ENCODE results near the gene DNAJC19.
A peak's percentile ranks its signal among the peaks of the same experiment; 100 is the strongest.
"Not testable (repeated sequence)": the region's sequence is repeated elsewhere in the genome, so short reads cannot be mapped to it uniquely, and the experiment has no call there.

The DNAJC19 gene

DNA sequence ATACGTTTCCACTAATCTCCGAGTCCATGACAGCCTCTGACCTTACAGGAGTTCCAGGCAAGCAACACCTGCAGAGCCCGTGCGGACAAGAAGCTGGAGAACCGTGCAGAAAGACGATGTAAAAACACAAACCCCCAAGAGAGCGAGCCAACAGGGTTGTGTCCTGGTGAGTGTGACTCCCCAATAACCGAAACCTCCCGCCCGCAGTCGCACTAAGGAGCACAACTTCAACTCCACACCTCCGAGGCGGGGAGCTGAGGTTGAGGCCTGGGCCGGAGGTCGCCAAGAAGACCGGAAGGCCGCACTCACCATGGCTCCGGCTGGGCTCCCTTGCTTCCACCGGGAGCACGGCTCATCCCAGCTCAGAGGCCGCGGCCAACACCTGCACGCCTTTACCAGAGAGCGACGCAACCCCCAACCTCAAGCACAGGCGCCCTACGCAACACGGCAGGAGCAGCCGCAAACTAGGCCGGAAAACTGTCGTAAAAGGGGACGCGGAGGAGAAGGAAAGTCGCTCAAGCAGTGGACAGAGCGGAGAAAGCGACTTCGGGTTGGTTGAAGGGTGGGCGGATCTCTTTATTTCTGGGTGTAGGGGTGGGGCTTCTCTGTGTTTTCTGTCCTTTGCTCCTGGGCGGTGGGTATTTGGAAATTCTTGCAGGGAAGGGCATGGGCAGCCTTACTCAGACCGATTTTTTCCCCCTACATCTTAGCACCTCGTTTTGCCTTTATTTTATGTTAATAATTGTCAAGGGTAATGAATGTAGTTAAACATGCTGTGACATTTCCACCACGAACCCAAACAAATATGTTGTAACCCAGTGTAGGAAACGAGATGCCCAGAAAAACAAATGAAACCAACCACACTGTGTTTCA lies at the start of gene DNAJC19:
DNAJC19 (minus strand) TSS at position 446 of the 873 bp plus-strand sequence; CDS start at position 312, 134 bp downstream.
- peak; percentile 75 to 85 for DNase-seq (ENCODE audit: low read depth in 2 of 2)

DNA sequence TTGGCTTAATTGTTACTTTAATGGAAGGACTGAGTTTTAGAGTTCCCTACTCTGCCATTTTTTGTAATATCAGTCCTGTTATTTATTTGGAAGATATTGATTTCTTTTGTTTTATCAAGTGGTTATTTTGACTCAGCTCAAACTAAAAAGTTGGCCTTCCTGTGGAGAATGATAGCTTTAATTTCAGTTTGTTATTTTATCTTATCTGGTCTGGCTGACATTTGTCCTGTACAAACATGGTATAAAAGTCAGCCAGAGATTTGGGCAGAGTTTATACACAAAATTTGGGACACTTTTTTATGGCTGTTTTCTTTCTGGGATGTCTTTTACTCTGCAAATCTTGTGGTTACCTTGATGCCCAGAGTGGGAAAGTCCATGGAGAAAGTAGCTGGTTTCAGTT lies 41.4 kb upstream of the DNAJC19 start:
- no peak for DNase-seq (ENCODE audit: low read depth in 2 of 2)

DNA sequence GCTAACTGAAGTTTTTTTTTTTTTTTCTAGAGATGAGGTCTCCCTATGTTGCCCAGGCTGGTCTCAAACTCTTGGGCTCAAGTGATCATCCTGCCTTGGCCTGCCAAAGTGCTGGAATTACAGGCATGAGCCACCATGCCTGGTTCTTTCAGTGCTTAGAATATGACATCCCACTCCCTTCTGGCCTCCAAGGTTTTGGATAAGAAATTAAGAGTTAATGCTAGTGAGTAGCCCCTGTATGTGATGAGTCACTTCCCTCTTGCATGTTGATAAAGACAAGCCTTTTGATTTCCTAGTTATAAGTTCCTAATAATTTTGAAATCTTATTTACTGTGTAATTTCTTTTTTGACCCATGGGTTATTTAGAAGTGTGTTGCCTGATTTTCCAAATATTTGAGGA lies 35.7 kb upstream of the DNAJC19 start:
- no peak for DNase-seq (ENCODE audit: low read depth in 2 of 2)

DNA sequence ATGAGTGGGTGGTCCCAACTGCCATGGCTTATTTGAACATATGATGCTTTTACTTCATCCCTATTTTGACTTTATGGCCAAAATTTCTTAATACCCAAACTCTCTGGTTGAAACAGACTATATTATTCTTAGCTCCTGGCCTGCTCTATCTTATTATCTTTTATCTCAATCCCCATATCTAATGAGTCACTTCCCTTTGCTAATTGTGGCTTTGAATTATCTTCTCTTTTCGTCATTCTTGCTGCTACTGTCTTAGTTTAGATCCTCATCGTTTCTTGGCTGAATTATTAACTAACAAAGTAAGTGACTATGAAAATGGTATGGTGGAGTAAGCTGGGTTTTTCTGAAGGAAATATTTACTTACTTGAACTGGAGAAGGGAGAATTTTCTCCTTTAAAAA lies 28.2 kb upstream of the DNAJC19 start:
- DNase-seq (ENCODE audit: low read depth in 2 of 2) = no peak

DNA sequence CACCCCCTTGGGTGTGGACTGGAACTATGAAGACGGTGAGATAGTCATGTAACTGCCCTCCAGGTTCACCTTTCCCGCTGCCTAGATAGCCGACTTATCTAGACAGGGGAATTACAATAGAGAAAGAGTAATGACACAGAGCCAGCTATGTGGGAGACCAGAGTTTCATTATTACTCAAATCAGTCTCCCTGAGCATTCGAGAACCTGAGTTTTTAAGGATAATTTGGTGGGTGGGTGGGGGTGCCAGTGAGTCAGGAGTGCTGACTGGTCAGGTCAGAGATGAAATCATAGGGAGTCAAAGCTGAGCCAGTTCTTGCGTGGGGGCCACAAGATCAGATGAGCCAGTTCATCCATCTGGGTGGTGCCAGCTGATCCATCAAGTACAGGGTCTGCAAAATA lies 19.7 kb upstream of the DNAJC19 start:
- no peak for DNase-seq (ENCODE audit: low read depth in 2 of 2)

DNA sequence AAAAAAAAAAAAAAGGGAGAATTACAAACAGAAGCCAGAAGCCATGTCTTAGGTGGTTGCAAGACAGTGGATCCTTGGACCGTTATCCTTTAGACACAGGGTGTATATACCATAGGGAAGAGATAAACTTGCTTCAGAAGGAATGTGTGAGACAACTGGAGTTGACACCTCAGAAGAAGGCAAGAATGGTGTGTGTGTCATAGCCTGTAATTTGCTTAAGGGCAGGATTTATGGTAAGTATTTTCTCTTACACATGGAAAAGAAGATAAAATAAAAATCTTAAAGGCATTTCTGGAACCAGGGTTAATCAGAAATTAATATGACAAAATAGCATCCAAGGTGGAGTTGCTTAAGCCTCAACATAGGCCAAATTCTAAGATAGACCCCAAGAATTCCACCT lies 19.3 kb upstream of the DNAJC19 start:
- no peak for DNase-seq (ENCODE audit: low read depth in 2 of 2)

DNA sequence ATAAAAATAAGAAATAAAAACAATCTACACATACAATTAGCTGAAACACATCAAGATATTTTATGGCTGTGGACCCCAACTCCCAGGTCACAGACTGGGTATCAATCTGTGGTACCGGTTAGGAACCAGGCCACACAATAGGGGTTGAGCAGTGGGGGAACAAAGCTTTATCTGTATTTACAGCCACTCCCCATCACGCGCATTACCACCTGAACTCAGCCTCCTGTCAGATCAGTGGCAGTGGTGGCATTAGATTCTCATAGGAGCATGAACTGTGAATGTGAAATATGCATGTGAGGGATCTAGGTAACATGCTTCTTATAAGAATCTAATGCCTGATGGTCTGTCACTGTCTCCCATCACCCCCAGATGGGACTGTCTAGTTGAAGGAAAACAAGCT lies 17.7 kb upstream of the DNAJC19 start:
- DNase-seq (ENCODE audit: low read depth in 2 of 2) = no peak

DNA sequence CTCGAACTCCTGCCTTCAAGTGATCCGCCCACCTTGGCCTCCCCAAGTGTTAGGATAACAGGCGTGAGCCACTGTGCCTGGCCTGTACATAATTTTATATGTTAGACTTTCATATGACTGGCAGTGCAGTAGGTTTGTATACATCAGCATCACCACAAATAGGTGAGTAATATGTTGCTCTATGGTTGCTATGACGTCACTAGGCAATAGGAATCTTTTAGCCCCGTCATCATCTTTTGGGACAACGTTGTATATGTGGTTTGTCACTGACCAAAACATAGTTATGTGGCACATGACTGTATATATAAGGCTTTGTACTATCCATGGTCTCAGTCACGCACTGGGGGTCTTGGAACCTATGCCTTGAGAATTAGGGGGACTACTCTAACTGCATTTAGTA lies 17.0 kb upstream of the DNAJC19 start:
- no peak for DNase-seq (ENCODE audit: low read depth in 2 of 2)

DNA sequence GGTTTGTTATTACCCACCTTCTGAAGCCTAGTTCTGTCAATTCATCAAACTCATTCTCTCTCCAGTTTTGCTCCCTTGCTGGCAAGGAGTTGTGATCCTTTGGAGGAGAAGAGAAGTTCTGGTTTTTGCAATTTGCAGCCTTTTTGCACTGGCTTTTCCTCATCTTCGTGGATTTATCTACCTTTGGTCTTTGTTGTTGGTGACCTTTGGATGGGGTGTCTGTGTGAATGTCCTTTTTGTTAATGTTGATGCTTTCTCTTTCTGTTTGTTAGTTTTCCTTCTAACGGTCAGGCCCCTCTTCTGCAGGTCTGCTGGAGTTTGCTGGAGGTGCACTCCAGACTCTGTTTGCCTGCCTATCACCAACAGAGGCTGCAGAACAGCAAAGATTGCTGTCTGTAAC lies 13.9 kb upstream of the DNAJC19 start:
- DNase-seq (ENCODE audit: low read depth in 2 of 2) = not testable (repeated sequence)

DNA sequence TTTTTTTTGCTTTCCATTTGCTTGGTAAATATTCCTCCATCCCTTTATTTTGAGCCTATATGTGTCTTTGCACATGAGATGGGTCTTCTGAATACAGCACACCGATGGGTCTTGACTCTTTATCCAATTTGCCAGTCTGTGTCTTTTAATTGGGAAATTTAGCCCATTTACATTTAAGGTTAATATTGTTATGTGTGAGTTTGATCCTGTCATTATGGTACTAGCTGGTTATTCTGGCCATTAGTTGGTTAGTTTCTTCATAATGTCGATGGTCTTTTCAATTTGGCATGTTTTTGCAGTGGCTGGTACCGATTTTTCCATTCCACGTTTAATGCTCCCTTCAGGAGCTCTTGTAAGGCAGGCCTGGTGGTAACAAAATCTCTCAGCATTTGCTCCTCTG lies 12.8 kb upstream of the DNAJC19 start:
- DNase-seq (ENCODE audit: low read depth in 2 of 2) = not testable (repeated sequence)

DNA sequence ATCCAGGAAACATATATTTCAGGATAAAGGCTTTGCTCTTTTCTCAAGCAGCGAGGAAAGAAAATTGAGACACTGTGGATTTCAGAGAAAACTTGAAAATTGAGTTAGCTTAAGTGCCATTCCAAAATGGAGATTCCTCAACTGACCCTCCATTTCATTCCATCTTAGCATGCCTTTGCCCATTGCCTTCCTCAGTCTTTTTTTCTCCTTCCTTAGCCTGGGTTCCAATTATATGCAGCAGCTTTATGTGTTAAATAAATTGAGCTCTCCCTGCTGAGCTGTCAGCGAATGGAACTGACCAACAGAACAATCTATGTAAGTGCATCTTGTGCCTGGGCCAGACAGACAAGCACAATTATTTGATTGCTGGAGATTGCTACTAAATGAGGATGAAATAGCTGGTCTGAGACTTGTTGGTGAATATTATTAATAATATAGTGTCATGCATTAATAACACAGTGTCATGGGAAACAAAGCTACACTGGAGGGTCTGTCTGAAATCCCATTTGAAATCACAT lies 6.9 kb upstream of the DNAJC19 start:
- no peak for DNase-seq (ENCODE audit: low read depth in 2 of 2)

DNA sequence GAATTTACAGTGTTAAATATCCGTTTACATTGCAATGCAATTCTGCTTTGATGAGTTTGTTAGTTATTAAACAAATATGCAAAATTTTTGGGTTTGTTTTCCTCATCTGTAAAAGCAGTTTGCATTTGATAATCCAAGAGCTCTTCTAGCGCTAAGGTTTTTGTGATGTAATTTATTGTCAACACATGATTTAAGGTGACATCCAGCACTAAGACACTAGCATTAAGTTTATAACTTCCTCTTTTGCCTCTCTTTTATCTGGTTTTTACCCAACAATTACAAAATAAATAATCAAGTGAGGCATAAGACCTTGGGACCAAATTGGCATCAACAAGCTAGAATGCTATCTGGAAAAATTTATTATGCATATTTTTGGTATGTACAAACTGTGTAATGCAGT lies 969 bp upstream of the DNAJC19 start:
- DNase-seq (ENCODE audit: low read depth in 2 of 2) = no peak

DNA sequence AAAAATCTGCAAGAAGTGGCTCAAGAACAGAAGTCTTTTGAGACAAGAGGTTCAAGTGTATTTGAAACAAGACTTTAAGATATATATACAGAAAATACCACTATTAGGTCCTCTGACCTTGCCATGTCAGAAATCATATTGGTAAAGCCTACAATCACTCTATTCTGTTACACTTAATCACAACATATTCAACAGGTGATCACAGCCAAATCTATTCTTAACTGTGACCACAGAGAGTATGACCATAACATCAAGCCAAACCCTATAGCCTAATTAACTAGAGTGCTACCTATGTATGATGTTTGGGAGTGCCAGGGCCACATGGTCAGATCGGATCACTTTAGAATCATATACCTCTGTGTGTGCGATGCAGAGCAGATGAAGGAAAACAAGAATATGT lies 2.2 kb downstream of the DNAJC19 start:
- DNase-seq (ENCODE audit: low read depth in 2 of 2) = no peak

DNA sequence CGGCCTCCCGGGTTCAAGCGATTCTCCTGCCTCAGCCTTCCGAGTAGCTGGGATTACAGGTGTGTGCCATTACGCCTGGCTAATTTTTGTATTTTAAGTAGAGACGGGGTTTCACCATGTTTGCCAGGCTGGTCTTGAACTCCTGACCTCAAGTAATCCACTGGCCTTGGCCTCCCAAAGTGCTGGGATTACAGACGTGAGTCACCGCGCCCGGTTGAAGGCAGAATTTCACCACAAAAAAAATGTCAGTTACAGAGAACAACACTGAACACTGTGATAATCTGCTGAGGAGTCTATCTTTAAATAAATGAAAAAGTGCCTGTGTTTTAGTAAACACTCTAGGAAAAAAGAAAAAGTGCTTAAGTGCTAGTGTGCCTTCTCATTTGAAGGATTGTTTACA lies 3.2 kb downstream of the DNAJC19 start:
- DNase-seq (ENCODE audit: low read depth in 2 of 2) = not testable (repeated sequence)

DNA sequence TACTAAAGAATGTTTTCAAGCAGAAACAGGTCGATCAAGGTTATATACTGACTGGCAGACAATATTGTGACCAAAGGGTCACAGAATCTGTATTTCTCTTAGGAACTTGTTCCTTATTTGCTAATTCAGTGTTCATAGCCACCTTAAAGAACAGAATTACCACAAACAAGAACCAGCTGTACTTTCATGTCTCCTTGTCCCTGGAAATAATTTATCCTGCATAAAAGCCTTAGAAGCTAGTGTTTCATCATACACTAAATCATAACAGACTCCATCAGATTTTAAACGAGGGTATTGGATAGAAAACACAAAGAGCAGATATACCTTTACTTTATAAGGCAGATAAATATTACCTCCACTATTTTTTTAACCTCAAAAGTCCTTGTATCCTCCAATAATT lies 6.4 kb downstream of the DNAJC19 start:
- no peak for DNase-seq (ENCODE audit: low read depth in 2 of 2)

DNA sequence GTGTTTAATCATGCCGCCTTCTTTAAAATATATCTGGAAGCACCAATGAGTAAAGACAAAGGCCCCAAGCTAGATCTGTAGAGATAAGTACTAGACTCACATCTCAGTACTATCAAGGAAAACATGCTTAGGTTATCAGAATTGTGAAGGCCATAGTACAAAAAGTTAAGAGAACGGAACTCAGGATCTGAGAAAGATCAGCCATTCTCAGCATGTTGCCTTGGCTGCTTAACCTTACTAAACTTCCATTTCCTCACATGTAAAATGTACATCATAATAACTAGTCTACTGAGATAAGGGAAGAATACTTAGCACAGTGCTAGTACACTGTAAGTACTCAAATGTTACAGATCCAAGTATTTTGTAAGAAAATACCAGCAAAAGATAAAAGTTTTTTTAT lies 7.6 kb downstream of the DNAJC19 start:
- no peak for DNase-seq (ENCODE audit: low read depth in 2 of 2)

DNA sequence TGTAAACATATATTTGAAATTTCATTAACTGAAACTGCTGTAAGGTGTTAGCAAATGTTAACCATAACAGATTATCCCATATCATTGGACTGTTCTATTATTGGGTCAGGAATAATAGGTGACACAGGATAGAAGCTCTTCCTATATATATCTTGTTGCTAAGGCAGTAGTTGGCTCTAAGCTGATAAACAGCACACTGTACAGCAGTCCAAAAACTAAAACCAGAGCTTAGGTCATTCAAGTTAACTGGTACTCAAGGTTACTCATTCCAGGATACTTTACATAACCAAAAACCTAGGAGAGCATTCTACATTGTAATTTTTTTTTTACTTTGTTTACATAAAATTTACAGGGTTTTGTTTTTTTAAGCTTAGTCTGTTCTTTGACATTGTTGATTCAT lies 8.9 kb downstream of the DNAJC19 start:
- no peak for DNase-seq (ENCODE audit: low read depth in 2 of 2)

DNA sequence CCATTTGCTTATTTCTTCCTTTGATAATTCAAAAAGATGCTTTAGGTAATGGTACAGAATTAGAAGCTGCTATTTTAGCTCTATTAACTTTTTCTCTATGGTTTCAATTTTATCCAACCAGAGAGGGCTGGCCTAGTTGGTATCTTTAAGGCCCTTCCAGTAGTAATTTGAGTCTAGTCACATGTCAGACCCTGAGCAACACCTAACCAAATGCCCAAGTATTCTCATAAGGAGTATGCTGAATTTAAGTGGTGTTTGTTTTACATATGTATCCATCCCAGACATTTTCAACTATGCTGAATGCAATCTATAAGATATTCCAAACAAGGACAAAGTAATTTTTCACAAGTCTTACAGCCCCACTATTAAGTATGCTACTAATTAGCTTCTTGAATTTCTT lies 9.6 kb downstream of the DNAJC19 start:
- no peak for DNase-seq (ENCODE audit: low read depth in 2 of 2)

DNA sequence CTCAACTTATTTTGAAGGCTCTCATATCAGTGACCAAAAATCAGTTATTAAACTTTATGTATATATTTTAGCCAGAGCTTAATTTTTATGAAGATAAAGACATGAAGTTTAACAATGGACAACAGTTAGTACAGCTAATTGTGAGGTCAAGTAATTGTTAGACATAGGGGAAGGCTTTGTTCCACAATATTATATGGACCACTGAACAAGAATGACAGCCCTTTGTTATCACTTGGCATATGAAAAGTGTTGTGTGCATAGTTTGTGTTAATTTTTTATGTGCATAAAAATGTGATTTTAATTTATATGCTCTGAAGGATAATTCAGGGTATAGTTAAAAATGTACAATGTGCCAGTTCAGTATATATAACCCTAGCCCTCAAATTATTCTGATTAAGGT lies 12.0 kb downstream of the DNAJC19 start:
- no peak for DNase-seq (ENCODE audit: low read depth in 2 of 2)

DNA sequence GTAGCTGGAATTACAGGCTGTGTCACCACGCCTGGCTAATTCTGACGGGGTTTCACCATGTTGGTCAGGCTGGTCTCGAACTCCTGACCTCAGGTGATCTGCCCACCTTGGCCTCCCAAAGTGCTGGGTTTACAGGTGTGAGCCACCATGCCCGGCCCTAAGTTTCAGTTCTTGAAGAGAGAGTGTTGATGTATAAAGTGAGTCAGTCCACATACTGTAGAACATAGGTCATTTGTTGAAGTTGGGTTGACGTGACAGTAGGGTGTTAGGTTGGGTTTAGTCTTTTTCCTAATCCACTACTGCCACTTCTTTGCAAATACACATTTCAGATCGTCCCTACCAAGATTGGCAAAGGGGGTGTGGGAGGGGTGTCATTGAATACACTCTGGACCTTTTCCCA lies 15.2 kb downstream of the DNAJC19 start:
- no peak for DNase-seq (ENCODE audit: low read depth in 2 of 2)

DNA sequence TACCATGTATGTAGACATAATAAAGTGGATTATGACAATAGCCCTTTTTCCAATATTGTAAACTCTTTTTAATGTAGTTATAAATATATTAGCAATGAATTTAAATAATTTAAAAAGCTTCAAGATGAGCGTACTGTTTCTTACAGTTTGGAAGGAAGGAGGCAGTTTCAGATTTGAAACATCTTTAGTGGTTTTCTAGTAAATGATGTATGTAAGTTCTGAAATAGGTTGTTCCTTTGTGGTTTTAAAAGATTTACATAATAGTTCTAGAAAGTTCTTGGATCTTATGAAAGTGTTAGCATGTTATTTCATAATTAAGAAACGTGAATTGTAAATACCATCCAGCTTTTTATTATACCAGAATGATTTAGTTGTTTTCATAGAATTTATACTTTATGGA lies 16.0 kb downstream of the DNAJC19 start:
- DNase-seq (ENCODE audit: low read depth in 2 of 2) = no peak

DNA sequence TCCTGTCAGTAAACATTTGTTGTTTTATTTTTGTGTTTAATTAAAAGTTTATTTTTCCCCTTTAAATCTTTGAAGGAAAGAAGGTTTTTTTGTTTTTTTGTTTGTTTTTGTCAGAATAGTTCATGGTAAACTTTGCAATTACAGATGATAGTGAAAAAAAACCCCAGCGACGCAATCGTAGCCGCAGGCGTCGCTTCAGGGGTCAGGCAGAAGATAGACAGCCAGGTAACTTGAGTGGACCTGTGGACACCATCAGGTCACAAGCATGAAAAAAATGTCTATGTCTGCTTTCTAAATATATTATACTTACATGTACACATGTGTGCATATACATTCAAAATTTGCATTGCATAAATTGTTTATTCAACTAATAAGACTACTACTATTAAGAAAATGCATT lies 18.6 kb downstream of the DNAJC19 start:
- no peak for DNase-seq (ENCODE audit: low read depth in 2 of 2)

DNA sequence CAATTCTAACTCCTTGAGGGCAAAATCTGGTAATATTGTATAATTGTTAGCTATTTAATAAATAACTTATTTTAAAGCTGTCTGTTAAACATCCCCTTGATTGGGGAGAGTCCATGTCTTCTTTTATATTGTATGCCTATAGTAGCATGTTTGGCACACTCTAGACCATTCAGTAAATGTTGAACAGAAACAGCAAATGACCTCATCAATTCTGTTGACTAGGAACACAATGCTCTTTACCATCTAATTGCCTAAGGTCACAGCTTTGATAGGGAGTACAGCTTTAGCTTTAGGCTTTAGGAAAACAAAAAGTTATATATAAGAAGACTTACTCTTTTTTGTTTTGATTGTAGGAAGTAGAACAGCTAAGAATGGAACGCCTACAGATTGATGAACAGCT lies 27.0 kb downstream of the DNAJC19 start:
- DNase-seq (ENCODE audit: low read depth in 2 of 2) = no peak

DNA sequence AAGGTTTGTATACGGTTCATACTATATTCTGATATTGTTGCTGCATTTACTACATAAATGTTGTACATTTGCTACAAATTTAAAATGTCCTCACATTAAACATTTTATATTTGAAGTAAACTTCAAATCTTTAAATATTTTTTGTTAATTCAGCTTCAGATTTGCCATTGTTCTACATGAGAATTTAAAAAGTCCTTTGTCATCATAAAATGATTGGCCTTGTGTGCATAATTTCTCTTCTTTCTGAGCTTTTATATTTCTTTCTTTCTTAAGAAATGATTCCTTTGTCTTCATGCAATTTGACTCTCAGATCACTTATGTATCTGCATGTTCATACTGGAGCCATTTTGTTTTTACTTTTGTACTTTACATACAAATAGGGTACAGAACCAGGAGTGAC lies 28.0 kb downstream of the DNAJC19 start:
- no peak for DNase-seq (ENCODE audit: low read depth in 2 of 2)

Measured in stimulated activated CD8-positive, alpha-beta memory T cell treated with anti-CD3 and anti-CD28 coated beads, Interleukin-15, amount 100 ng/mL, for 4 hours (primary cell).